ENCODE data around the gene TBC1D7.
A peak's percentile ranks its signal among the peaks of the same experiment; 100 is the strongest.

Gene TBC1D7

DNA sequence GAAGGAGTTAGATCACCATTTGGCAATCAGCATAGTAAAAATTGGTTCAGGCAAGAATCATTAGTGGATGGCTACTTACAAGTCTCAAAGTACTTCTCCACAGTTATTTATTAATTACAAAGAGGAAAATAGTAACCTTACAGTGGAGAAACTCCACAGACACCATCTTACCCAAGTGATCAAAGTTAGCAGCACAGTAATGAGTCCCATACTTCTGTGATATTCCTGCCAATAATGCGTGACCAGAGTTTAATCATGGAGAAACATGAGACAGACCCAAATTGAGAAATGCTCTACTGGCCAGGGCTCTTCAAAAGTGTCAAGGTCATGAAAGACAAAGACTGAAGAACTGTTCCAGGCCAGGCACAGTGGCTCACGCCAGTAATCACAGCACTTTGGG lies 9.5 kb downstream of the TBC1D7 start:
- DNase-seq, result no peak

GRCh38 chr6:13315896-13316295 lies 12.4 kb downstream of the TBC1D7 start:
- DNase-seq, result no peak

GRCh38 chr6:13314806-13315205 lies 13.5 kb downstream of the TBC1D7 start:
- no peak for DNase-seq

- no peak for DNase-seq
Observed at GRCh38 chr6:13311155-13311554, 17.2 kb downstream of the TBC1D7 start.

GRCh38 chr6:13308332-13308731 lies 20.0 kb downstream of the TBC1D7 start:
- no peak for DNase-seq

- DNase-seq, result no peak
Observed at GRCh38 chr6:13307508-13307995, 20.8 kb downstream of the TBC1D7 start.

DNA sequence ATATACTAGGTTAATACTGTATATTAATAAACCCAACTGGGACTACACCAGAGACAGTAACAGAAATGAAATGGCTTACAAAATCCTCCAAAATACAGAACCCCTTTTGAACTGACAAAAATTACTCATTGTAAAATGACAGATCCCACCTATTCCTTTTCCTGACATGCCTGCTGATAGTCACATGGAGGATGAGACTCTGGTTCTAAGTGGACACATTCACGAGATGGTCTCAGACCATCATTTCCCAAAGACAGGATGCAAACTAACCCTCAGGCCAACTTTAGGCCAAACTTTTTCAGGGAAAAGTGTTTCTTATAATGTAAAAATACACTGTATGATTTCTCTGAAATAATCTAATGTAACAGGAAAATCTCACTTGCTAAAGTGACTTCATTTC lies 22.5 kb downstream of the TBC1D7 start:
- no peak for DNase-seq

DNA sequence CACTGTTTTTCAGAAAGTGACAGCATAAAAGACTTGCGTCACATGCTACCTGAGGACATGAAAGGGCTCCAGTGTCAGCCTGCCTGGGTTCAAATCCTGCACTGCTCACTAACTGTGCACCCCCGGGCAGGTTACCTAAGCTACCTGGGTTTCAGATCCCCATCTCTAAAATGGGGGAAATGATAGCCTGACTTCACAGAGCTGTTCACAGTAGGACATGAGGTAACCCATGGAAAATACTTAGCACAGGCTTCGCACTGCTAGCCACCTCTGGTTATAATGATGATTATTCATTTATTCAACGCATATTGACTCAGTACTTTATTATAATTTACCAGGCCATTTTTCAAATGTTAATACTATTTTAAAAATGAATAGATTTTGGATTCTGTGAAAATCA lies 23.0 kb downstream of the TBC1D7 start:
- DNase-seq, result no peak

GRCh38 chr6:13304580-13305260 lies 23.6 kb downstream of the TBC1D7 start:
- no peak for DNase-seq

GRCh38 chr6:13304101-13304500 lies 24.2 kb downstream of the TBC1D7 start:
- DNase-seq, result no peak

GRCh38 chr6:13303668-13304017 lies 24.7 kb downstream of the TBC1D7 start:
- peak; percentile 57 for DNase-seq

DNA sequence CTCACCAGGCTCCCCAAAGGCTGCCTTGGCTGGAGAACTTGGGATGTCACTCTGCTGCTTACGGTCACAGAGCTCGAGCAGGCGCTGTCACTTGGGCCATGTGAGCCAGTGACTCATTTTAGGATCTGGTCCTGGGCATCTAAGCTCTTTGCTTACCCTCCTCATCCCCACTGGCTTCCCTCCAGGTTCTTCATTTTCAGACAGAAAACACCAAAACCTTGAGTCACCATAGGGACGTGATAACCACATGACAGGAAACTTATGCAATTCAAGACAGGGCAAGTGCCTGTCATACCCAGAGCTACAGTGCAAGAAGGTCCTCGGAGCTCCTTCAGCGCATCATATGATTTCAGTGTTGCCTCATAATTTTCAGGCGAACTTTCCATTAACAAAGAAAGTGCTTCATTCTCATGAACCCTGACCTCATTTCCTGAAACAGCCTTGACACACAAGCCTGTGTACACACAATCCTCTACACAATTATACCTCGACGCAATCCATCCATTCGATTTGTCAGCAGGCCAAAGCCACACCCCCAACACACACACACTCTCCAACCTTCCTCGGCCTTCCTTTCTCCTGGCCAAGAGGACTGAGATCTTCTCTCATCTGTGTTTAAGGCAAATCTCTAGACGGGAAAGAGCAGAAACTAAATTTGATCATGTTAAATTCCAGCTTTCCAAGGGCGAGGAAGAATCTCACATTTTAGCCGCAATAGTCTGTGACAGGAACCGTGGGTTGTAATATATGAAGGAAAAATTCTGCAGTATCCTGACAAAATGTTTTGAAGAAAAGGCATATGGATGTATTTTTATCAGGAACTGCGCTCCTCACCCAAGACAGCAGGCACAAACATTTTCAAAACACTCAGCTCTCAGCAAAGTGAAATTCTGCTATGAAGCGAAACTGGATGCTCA lies 25.3 kb downstream of the TBC1D7 start:
- peak; percentile 60 for DNase-seq

- no peak for DNase-seq
Observed at GRCh38 chr6:13302291-13302690, 26.0 kb downstream of the TBC1D7 start.

DNA sequence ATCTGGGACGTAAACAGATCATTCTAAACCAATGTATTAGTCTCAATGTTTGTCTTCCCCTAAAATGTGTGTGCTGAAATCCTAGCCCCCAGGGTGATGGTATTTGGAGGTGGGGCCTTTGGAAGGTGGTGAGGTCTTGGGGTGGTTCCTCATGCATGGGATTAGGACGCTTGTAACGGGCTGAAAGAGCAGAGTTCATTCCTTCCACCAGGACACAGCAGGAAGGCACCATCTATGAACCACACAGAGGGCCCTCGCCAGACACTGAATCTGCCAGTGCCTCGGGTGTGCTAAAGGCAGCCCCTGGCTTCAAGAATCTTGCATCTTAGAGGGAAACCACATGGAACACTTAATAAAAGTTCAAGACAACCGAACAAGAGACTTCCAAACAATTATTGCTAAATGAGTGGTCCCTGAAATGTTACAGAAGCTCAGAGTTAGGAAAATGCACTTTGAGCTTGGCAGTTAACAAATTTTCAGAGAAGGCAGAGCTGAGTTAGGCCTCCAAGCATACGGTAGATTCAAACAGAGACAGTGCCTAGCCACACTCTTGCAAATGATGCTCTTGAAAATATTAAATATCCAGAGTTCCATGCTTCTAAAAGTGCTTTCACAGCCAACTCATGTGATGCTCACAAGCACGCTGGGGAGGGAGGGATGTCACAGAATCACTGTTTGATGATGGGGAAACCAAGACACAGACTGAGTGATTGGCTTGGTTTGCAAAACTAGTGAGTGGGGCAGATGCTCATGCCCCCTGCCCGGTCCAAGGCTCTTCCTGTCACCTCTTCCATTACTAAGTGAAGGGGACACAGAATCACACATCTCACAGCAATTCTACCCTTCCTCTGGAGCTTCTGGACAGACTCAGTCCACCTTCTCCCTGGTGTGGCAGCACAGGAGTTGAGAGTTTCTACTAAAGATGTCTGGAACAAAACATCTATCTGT lies 27.4 kb downstream of the TBC1D7 start:
- DNase-seq, result no peak

DNA sequence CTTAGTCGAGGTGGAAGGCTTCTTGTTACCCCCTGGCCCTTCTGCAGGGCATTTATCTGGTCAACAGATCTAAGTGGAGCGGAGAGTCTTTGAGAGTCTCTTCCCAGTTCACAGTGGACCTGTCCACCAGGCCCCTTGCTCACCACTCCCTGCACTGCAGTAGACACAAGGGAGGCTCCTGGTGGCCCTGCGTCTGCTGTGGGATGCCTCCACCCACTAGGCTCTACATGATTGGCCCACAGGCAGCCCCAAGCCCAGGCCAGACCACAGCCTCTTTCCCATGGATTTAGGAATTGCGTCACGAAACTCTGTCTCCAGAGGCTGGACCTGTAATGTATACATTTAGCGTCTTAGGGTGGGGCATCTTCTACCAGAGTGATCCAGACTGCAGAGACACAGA lies 28.4 kb downstream of the TBC1D7 start:
- DNase-seq, result no peak

DNA sequence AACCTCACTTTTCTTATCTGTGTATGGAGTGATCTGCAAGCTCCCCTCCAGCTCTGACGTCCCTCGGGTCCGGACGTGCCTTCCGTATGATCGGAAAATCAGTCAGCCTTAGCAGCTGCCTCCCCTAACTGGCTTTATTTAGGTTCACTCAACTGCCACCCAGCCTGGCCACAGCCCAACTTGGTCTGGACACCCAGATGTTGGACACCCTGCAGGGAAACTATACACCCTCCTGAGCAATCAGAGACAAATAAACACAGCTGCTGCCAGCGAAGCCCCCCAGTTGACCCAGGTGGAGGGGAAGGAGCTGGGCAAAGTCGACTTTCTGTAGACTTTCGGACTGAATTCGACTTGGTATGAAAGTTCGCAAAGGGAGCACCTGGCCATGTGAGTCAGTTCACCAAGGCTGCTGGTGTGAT lies 28.9 kb downstream of the TBC1D7 start:
- DNase-seq, result no peak

- DNase-seq, result no peak
Observed at GRCh38 chr6:13298446-13298845, 29.9 kb downstream of the TBC1D7 start.

- DNase-seq, result no peak
Observed at GRCh38 chr6:13297391-13297790, 30.9 kb downstream of the TBC1D7 start.

DNA sequence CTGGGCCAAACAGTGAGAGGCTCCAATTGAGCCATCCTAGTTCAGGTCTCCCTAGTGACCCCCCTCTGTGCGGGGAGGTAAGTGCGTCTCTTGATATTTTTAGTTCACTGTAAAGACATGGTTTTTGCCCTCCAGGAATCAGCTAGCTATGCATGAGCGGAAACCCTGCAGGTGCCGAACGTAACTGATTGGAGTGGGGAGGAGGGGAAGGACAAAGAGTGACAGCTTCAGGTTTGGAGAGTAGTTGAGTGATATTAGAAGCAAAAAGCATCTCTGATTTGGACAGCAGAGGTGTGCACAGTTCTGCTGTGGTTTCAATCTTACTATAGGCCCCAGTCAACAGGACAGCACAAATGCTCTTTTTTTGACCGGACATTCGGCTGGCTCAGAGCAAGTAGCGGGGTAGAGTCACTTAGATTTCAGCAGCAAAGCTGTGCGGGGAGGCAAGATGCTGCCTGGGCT lies 31.8 kb downstream of the TBC1D7 start:
- no peak for DNase-seq

DNA sequence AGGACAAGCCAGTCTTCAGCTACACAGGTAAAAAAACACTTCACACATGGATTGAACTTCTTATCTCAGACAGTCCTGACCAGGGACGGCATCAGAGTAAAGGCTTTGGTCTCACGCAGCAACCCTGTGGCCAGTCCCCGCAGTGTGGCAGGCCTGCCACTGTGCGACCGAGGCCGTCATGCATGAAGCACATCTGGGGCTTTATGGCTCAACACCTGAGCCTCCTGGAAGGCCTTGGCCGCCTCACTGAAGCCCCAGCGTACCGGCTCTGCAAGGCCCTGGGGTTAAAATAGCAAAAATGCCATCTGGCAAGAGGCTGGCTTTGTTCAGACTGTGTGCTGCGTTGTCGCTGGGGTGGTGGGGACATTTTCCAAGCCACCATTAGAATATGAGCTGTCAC lies 32.8 kb downstream of the TBC1D7 start:
- DNase-seq, result no peak

GRCh38 chr6:13294499-13295069 lies 33.8 kb downstream of the TBC1D7 start:
- peak; percentile 1 for DNase-seq

DNA sequence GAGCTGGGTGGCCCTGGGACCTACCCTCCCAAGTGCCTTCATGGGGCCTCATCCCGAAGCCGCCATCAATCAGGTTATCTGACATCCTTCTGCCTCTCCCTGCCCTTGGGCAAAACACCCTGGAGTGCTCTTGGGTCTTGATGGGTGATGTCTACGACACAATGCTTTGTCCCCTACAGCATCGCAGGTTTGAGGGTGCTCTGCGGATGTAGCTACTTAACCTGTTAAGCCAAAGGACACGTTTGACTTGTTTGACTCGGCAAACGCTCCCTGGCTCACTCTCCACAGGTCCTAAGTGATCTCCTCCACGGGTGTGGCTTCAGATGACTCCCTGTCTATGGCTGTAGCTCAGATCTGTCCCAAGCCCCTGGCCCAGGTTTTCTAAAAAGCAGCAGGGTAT lies 35.6 kb downstream of the TBC1D7 start:
- DNase-seq, result peak; percentile 13

- DNase-seq, result no peak
Observed at GRCh38 chr6:13290335-13290734, 38.0 kb downstream of the TBC1D7 start.

Data from activated CD8-positive, alpha-beta memory T cell treated with anti-CD3 and anti-CD28 coated beads, Interleukin-2, amount 50 U/mL, for 48 hours (primary cell).